PC-3 (cell line): Measurements from ENCODE around the gene MTMR1.

Experiments
- EZH2phosphoT487 ChIP-seq: fragments of 300-600 bp; sonication (generic); IDR thresholded peaks from 2 replicates; pipeline ENCODE4 v1.6.1; 2018; ENCODE audit warnings: mild to moderate bottlenecking, antibody characterized with exemption, low read length, borderline replicate concordance
- TF ChIP-seq, protein P1 (sequence below): fragments of 300-600 bp; sonication (generic); conservative IDR thresholded peaks from 2 replicates; pipeline ENCODE4 v1.5.1; 2017; ENCODE audit warnings: antibody characterized with exemption, low read depth, mild to moderate bottlenecking, low read length

DNA sequence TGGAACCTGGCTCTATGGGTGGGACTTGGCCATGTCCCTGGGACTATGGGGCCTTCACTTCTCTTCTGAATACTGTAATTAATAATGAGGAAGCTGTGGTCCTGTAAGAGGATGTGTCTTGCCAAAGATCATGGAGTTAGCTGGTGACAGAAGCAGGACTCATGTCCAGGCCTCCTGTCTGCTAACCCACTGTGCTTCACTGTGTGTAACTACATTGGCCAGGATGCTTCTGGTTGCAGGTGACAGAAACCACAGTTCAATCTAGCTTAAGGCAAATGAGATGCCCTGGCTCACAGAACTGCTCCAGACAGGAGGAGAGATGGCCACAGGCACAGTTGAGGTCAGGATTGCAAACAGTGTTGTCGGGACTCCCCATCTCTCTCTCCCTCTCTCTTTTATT, 3.1 kb downstream of the MTMR1 start:
- TF ChIP-seq, protein P1, sequence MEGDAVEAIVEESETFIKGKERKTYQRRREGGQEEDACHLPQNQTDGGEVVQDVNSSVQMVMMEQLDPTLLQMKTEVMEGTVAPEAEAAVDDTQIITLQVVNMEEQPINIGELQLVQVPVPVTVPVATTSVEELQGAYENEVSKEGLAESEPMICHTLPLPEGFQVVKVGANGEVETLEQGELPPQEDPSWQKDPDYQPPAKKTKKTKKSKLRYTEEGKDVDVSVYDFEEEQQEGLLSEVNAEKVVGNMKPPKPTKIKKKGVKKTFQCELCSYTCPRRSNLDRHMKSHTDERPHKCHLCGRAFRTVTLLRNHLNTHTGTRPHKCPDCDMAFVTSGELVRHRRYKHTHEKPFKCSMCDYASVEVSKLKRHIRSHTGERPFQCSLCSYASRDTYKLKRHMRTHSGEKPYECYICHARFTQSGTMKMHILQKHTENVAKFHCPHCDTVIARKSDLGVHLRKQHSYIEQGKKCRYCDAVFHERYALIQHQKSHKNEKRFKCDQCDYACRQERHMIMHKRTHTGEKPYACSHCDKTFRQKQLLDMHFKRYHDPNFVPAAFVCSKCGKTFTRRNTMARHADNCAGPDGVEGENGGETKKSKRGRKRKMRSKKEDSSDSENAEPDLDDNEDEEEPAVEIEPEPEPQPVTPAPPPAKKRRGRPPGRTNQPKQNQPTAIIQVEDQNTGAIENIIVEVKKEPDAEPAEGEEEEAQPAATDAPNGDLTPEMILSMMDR = no peak
- no peak for TF ChIP-seq EZH2phosphoT487
